NCI-H187 treated with DMSO at 0.1 percent for 48 hours (cell line): ENCODE results near the gene PVR.
"Not testable (repeated sequence)": the region's sequence is repeated elsewhere in the genome, so short reads cannot be mapped to it uniquely, and the experiment has no call there.

Experiments used
- DNase-seq: peaks from one replicate; lab custom pipeline; 2025; lab: John Stamatoyannopoulos, UW

PVR gene

DNA sequence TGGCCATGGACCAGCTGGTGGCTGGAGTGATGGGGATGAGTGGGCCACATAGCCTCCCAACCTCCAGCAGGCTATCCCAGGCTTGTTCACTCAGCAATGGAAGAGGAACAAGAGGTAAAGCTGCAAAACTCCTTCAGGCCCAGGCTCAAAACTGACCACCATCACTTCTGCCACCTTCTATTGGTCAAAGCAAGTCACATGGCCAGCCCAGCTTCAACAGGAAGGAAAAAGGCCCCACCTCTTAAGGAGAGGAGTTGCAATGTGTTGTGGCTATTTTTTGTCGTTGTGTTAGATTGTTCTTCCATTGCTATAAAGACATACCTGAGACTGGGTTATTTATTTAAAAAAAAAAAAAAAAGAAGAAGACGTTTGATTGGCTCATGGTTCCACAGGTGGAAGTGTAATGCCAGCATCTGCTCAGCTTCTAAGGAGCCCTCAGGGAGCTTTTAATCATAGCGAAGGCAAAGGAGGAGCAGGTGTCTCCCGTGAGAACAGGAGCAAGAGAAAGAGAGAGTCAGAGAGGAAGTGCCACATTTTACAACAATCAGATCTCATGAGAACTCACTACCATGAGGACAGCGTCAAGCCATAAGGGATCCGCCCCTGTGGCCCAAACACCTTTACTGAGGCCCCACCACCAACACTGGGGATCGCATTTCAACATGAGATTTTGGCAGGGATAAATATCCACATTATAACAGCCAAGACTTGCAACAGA lies 24.9 kb upstream of the PVR start:
- DNase-seq = no peak

DNA sequence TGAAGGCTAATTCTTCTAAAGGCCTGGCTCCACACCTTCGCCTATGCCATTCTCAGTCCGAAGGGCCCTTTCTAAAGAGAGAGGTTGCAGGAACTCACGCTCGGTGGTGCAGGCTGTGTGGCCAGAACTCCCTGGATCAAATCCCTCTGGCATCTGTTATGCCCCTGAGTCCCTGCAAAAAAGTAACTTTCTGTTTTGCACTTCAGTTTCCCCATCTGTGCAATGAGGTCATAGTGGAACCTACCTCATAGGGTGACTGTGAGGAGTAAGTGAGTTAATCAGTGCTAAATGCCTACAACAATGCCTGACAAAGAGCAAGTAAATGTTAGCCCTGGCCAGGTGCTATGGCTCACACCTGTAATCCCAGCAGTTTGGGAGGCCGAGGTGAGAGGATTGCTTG lies 23.0 kb upstream of the PVR start:
- DNase-seq = no peak

DNA sequence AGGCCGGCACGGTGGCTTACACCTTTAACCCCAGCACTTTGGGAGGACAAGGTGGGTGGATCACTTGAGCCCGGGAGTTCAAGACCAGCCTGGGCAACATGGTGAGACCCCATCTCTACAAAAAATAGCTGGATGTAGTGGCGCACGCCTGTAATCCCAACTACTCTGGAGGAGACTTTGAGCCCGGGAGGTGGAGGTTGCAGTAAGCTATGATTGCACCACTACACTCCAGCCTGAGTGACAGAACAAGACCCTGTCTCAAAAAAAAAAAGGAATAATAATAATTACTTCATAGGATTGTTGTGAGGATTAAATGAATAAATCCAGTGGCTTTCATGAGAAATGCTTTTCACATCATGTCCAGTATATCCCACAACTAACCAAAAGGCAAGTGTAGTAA lies 22.3 kb upstream of the PVR start:
- no peak for DNase-seq

DNA sequence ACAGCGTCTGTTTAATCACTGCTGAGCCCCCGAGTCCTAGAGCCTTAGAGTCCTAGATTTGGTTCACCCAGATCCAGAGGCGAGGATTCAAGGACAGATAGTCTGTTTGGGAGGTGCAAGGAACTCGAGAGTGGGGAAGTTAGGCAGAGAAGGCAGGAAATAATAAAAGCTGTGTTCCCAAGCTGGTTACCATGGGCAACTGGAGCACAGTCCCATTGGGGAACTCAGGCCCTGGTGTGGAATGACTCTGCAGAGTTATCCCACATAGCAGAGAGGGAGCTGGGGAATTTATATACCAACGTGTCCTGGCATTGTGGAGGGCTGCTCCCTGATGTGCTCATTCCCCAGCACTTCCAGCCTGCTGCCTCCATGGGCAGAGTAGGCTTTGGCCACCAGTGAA lies 20.6 kb upstream of the PVR start:
- DNase-seq = no peak

DNA sequence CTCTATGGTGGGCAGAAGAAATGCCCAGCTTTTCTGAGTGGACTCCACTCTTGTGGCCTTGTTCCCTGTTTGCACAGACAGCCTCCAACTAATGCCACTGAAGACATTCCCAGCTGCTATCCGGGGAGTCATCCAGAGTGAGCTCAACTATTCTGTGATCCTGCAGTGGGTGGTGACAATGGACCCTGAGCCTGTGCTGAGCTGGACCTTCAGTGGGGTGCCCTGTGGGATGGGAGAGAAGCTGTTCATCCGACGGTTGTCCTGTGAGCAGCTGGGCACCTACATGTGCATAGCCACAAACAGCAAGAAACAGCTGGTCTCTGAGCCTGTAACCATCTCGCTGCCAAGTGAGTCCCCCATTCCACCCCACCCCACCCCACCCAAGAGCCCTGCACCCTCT lies 20.1 kb upstream of the PVR start:
- no peak for DNase-seq

DNA sequence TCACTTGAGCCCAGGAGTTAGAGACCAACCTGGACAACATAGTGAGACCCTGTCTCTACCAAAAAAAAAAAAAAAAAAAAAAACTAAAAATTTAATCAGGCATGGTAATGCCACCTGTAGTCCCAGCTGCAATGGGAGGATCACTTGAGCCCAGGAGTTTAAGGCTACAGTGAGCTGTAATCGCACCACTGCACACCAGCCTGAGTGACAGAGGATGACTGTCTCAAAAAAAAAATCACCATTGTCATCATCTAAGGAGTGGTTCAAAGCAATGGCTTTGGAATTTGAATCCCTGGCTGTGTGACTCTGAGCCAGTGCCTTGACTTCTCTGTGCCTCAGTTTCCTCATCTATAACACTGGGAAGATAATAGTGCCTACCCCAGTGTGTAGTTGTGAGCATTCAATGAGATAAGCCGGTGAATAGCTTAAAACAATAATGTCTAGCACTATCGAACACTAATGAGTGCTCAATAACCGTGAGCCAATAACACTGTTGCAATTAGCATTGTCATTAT lies 18.8 kb upstream of the PVR start:
- no peak for DNase-seq

DNA sequence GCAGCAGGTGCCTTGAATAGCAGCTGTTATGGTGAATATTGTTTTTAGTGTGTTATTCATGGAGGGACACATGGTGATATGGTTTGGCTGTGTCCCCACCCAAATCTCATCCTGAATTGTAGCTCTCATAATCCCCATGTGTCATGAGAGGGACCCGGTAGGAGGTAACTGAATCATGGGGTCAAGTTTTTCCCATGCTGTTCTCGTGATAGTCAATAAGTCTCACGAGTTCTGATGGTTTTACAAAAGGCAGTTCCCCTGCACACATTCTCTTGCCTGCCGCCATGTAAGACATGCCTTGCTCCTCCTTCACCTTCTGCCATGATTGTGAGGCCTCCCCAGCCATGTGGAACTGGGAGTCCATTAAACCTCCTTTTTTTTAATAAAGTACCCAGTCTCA lies 18.1 kb upstream of the PVR start:
- not testable (repeated sequence) for DNase-seq

DNA sequence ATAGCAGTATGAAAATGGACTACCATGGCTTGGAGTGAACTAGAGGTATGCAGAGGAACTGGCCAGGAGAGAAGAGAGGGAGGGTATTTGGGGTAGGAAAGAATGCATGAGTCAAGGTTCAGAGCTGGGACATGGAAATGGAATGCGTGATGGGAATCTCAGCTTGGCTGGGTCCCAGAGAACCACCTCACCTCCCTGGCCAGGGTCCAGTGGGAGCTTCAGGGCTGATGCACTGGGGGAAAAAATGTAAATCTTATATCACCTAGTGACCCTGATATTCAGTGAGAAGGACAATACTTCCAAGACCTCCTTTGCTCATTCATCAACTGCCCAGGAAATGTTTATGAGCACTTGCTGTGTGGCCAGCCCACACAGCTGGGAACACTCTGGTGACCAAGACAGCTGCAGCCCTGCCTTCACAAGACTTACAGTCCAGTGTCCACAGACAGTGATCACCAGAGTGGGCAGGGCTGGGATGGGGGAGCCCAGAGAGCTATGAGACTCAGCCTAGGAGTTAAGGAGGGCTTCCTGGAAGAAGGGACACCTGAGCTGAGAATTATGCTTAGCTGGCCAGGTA lies 17.6 kb upstream of the PVR start:
- DNase-seq = no peak

DNA sequence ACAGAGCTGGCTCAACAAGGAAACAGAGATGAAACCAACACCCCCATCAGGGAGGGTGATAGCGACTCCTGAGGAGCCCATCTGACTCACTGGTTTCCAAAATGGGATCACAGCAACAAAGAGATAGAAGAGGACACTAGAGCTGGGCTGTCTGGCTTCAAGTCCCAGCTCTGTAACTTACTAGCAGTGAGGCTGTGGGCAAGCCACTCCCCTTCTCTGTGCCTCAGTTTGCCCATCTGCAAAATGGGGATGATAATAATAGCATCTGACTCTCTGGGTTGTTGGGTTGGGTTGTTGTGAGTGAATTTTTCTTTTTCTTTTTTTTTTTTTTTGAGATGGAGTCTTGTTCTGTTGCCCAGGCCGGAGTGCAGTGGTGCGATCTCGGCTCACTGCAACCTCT lies 16.1 kb upstream of the PVR start:
- DNase-seq = no peak

DNA sequence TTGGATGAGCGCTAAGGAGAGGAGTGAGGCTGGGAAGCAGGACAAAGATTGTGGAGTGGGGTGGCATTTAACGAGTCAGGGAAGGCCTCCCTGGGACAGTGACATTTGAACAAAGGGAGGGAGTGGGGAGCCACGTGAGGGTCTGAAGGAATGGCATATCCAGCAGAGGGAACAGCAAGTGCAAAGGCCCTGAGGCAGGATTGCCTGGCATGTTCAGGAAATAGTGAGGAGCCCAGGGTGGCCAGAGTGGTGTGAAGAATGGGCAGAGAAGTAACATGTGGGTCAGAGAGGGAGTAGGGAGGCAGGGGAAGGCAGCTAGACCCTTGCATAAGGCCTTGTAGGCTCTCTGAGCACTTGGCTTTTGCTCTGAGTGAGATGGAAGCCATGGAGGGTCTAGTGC lies 14.9 kb upstream of the PVR start:
- DNase-seq = no peak

DNA sequence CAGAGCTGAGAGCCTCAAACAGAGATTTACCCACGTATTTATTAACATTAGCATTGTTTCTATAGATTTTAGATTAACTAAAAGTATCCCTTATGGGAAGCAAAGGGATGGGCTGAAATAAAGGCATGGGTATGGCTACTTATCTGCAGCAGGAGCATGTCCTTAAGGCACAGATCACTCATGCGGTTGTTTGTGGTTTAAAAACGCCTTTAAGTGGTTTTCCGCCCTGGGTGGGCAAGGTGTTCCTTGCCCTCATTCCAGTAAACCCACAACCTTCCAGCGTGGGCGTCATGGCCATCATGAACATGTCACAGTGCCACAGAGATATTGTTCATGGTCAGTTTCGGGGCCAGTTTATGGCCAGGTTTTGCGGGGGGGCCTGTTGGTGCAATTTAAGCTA lies 12.1 kb upstream of the PVR start:
- DNase-seq = not testable (repeated sequence)

DNA sequence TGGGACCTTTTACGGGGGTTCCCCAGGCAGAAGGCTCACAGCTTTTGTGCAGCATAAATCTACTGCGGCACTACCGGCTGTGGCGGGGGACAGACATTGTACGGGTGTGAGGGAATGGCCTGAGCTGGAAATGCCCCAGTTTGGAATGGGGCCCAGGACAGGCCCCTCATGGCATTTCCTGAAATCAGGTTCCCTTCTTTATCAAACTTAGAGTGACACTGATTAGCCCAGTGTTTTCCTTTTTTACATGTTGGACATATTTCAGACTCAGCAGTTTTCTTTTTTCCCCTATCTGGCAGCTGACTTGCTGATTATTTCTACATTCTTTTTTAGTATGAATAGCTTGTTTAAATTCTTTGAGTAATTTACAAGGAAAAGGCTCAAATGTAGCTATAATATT lies 9.7 kb upstream of the PVR start:
- DNase-seq = not testable (repeated sequence)

DNA sequence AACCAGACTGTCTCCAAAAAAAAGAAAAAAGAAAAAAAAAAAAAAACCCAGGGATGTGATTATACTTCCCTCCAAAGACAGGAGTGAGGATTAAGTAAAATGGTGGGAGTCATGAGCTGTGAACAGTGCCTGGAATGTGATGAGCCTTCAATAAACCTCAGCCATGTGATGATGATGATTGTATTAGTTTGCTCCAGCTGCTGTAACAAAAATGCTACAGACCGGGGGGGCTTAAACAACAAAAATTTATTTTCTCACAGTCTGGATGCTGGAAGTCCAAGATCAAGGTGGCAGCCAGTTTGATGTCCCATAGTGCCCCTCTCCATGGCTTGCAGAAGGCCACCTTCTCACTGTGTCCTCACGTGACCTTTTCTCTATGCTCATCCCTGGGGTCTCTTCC lies 8.9 kb upstream of the PVR start:
- DNase-seq = no peak

DNA sequence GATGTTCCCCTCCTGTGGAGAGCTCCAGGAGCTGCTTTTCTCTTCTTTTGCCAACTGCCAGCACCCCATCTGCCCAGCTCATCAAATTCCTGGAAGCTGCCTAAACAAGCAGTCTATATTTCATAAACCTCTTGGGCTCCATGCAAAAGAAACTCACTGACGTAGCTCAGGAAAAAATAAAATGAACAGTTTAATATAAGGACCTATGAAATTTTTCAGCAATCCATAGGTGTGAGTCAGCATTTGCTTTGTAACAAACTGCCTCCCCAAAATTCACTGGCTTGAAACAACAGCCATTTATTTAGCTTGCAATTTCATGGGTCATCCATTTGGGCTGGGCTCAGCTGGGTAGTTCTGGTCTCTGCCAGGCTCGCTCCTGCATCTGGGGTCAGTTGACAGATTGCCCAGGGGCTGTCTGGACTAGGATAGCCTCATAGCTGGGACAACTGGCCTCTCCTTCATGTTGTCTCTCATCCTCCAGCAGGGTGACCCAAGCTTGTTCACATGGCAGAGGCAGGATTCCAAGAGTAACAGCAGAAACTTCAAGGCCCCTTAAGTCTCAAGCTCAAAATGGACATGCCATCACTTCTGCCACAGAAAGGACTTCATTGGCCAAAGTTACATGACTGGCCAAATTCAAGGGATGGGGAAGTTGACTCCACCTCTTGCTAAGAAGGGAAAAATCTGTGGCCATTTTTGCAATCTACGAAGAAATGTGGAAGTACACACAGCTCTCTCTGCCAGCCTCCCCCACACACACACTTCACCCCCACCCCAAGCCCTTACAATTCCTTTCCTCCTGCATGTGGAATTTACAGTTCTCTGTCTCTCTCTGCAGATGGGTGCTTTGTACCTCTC lies 7.9 kb upstream of the PVR start:
- DNase-seq = no peak

DNA sequence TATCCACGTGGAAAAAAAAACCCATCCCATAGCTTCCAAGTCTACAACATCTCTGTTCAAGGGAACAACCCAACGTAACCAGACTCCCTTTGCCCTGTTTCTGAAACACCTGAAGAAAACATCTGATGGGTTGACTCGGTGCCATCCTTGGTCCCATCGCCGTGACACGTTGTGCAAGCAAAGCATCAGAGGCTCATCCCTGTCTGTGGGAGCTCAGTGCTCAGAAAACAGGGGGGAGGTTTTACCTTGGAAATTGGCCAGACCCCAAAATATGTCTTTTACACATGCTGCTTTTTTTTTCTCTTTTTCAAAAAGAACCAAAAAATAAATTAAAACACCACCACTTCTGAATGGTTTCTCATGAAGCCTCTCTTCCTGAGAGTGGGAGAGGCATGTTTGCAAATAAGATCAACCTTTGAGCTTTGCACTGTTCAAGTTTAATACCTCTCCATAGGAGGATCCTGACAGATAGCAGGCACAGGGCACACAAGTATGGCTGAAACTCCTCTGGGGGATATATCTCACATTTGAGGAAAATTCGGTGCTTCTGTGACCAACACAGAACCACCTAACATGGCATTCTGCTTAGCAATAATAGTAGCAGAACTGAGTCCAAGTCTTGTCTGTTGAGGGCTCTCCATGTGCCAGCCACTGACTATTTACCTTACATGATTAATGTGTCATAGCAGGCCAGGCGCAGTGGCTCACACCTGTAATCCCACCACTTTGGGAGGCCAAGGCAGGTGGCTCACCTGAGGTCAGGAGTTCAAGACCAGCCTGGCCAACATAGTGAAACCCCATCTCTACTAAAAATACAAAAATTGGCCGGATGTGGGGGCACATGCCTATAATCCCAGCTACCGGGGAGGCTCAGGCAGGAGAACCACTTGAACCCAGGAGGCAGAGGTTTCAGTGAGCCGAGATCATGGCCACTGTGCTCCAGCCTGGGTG lies 7.0 kb upstream of the PVR start:
- DNase-seq = no peak

DNA sequence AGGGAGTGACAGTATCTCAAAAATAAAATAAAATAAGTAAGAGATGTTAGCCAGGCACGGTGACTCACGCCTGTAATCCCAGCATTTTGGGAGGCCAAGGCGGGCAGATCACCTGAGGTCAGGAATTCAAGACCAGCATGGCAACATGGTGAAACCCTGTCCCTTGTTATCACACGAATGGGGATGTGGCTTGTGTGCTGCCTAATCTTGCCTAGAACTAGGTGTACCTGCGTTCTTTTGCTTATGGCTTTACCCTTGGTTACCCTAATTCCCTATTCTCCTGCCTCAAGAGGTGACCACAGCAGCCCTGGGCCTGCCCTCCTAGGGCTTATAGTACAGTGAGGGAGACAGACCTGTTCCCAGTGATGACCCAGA lies 6.3 kb upstream of the PVR start:
- no peak for DNase-seq

DNA sequence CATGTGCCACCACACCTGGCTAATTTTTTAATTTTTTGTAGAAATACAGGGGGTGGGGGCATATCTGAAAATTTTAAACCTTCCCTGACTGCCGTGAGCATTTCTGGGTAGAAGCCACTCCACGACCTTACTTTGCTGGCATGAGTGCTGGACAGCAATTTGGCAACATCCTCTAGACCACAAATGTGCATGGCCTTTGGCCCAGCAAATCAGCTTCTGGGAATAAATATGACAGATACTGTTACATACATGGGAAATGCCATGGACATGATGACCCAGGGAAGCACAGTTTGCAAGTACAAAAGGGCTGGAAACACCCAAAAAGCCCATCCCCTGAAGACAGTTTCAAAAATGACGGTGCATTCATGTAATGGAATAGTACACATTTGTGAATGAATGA lies 3.2 kb upstream of the PVR start:
- no peak for DNase-seq

DNA sequence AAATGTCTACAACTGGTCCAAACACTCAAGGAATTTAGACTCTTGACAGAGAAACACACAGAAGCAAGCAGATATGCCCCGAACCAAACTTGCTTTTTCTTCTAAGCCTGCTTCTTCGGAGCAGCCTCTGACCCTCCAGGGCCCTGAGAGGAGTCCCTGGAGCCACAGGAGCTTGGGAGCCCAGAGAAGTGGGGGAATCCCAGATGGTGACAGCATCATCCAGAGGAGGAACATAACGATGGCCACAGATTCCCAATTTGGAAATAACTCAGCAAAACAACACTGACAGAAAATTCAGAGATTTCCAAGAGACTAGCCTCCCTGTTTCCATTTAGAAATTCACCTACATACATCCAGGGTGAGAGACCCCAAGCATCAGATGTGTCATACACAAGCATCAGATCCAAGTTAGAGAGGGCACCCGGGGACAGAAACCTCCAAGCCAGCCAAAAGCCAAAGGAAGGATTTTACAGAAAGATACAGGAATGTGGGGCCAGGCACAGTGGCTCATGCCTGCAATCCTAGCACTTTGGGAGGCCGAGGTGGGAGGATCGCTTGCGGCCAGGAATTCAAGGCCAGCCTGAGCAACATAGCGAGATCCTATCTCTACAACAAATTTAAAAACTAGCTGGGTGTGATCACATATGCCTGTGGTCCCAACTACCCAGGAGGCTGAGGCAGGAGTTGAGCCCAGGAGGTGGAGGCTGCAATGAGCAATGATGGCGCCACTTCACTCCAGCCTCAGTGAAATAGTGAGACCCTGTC lies 2.0 kb upstream of the PVR start:
- DNase-seq = no peak

DNA sequence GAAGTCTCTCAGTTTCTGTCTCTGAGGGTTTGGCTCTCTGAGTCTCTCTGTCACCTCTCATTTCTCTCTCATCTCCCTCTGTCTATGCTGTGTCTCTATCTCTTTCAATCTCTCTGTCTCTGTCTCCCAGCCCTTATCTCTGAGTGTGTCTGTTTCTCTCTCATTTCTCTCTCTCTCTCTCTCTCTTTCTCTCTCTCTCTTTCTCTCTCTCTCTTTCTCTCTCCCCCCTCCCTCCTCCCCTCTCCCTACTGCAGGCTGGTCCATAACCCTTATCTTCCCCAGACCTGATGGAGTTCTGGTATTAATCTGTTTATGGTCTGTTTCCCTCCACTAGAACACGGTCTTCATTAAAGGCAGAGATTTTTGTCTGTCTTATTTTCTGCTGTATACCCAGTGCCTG lies 1.3 kb upstream of the PVR start:
- no peak for DNase-seq

DNA sequence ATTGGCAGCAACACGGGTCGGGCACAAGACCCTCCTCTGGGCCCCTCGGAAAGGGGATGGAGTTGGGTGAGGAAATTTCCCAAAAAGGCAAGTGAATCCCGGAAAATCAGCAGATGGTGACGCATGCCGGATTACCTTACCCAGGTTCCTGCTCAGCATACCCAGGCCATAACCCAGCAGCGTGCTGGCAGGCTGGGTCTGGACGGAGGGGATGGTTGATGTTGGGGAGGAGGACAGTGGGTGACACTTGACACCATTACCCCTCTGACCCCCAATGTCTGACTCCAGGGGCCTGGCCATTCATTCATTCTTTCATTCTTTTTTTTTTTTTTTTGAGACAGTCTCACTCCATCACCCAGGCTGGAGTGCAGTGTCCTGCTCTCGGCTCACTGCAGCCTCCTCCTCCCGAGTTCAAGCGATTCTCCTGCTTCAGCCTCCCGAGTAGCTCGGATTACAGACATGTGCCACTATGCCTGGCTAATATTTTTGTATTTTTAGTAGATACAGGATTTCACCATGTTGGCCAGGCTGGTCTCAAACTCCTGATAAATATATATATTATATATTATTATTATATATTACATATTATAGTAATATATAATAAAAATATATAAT lies 799 bp downstream of the PVR start:
- DNase-seq = no peak
